HL-60 (cell line): Measurements from ENCODE around the gene GUCA1A.

Experiments
- DNase-seq, 2 experiments: peaks; one replicate each; pipeline ENCODE4 v3.0.0-alpha.2; 2010 to 2020; ENCODE audit warnings: low read depth in 1 of 2, low spot score in 1 of 2
- H3K27ac ChIP-seq: fragments of 250-450 bp; sonication (Bioruptor Pico); replicated peaks from 2 replicates; pipeline ENCODE4 v1.5.1; 2020; ENCODE audit warnings: mild to moderate bottlenecking, moderate library complexity
- H3K27me3 ChIP-seq: fragments of 250-450 bp; sonication (Bioruptor Pico); 2 replicates; pipeline ENCODE4 v1.5.1; 2021; ENCODE audit warnings: mild to moderate bottlenecking, moderate library complexity; ENCODE audit not compliant: insufficient read depth, poor library complexity, severe bottlenecking
- H3K4me3 ChIP-seq: replicated peaks from 2 replicates; pipeline ENCODE4 v1.5.1; 2011; ENCODE audit warnings: mild to moderate bottlenecking, control low read depth, low read length; ENCODE audit not compliant: insufficient read depth
- GABPA ChIP-seq: IDR thresholded peaks from 2 replicates; pipeline ENCODE4 v1.6.1; 2012; ENCODE audit warnings: low read depth
- POLR2AphosphoS5 ChIP-seq: IDR thresholded peaks from 2 replicates; pipeline ENCODE4 v1.6.1; 2012; ENCODE audit warnings: low read depth
- SPI1 ChIP-seq: IDR thresholded peaks from 2 replicates; pipeline ENCODE4 v1.6.1; 2012; ENCODE audit warnings: low read depth, mild to moderate bottlenecking, borderline replicate concordance
- TF ChIP-seq, protein P1 (sequence below): IDR thresholded peaks from one replicate; pipeline ENCODE4 v1.5.1; 2011; ENCODE audit warnings: low read length, control low read depth, inconsistent platforms; ENCODE audit not compliant: insufficient read depth
- TF ChIP-seq, protein P2 (sequence below): IDR thresholded peaks from 2 replicates; pipeline ENCODE4 v1.6.1; 2012; ENCODE audit warnings: low read depth; ENCODE audit not compliant: insufficient replicate concordance

The GUCA1A gene

DNA sequence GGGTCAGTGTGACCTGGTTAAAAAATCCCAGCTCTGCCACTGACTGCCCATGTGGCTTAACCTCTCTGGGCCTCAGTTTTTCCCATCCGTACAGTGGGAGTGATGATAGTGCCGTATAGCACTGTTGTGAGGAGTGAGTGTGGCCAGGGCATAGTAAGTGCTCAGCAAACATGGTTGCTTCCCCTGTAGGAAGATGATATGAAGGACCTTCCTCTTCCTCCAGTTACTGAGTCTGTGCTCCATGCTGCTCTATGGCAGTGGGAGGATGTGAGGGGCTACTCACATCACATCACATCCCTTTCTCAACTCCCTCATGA lies 43.8 kb upstream of the GUCA1A start:
- no peak for DNase-seq
- H3K27me3 ChIP-seq = no peaks in the 10 kb centered on the region
- H3K4me3 ChIP-seq = no peak overlapping the region
- TF ChIP-seq POLR2AphosphoS5 = no peak
- TF ChIP-seq, protein P1, sequence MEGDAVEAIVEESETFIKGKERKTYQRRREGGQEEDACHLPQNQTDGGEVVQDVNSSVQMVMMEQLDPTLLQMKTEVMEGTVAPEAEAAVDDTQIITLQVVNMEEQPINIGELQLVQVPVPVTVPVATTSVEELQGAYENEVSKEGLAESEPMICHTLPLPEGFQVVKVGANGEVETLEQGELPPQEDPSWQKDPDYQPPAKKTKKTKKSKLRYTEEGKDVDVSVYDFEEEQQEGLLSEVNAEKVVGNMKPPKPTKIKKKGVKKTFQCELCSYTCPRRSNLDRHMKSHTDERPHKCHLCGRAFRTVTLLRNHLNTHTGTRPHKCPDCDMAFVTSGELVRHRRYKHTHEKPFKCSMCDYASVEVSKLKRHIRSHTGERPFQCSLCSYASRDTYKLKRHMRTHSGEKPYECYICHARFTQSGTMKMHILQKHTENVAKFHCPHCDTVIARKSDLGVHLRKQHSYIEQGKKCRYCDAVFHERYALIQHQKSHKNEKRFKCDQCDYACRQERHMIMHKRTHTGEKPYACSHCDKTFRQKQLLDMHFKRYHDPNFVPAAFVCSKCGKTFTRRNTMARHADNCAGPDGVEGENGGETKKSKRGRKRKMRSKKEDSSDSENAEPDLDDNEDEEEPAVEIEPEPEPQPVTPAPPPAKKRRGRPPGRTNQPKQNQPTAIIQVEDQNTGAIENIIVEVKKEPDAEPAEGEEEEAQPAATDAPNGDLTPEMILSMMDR = no peak
- no peak for TF ChIP-seq GABPA
- TF ChIP-seq, protein P2, sequence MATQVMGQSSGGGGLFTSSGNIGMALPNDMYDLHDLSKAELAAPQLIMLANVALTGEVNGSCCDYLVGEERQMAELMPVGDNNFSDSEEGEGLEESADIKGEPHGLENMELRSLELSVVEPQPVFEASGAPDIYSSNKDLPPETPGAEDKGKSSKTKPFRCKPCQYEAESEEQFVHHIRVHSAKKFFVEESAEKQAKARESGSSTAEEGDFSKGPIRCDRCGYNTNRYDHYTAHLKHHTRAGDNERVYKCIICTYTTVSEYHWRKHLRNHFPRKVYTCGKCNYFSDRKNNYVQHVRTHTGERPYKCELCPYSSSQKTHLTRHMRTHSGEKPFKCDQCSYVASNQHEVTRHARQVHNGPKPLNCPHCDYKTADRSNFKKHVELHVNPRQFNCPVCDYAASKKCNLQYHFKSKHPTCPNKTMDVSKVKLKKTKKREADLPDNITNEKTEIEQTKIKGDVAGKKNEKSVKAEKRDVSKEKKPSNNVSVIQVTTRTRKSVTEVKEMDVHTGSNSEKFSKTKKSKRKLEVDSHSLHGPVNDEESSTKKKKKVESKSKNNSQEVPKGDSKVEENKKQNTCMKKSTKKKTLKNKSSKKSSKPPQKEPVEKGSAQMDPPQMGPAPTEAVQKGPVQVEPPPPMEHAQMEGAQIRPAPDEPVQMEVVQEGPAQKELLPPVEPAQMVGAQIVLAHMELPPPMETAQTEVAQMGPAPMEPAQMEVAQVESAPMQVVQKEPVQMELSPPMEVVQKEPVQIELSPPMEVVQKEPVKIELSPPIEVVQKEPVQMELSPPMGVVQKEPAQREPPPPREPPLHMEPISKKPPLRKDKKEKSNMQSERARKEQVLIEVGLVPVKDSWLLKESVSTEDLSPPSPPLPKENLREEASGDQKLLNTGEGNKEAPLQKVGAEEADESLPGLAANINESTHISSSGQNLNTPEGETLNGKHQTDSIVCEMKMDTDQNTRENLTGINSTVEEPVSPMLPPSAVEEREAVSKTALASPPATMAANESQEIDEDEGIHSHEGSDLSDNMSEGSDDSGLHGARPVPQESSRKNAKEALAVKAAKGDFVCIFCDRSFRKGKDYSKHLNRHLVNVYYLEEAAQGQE = no peak
- TF ChIP-seq SPI1 = no peak
- H3K27ac ChIP-seq = no peak overlapping the region

DNA sequence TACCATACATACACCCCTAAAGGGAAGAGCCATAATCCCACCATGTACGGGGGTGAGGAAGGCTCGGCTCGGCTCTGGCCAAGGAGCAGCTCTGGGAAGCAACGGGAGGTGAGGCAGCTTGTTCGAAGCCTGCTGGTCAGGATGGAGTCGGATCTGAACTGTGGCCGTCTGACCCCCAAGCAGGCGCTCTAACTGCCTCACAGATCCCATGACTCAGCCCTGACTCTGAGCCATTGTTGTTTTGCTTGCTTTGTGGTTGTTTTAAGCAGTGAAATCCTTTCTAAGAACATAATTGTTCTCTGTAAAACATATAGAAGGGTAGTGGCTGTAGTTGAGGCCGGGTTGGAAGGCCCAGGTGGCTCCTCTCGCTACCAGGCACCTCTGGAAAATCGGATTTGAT lies 41.6 kb upstream of the GUCA1A start:
- Histone ChIP-seq H3K27me3 (no peaks in the 10 kb centered on the region), H3K27ac (no peak overlapping the region), H3K4me3 (no peak overlapping the region)
- DNase-seq = no peak
- TF ChIP-seq POLR2AphosphoS5 (no peak), SPI1 (no peak), GABPA (no peak)
- TF ChIP-seq, protein P1 = no peak
- TF ChIP-seq, protein P2 = no peak

DNA sequence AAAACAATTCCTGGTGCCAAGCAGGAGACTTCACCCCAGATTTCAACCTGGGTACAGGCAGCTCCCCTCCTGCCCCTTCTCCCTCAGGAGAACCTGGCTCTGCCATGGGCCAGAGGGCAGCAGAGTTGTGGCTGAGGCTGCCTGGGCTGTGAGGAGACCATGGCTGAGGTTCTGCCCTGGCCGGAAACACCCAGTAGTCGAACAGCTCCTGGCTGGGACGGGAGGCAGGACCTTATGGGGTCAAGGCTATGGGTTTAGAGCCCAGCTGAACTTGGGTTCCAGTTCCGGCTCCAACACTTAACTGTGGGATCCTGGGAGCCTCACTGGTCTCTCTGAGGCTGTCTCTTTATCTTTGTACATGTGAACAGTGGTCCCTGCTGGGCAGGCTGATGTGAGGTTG lies 39.2 kb upstream of the GUCA1A start:
- TF ChIP-seq, protein P2 = no peak
- TF ChIP-seq POLR2AphosphoS5 (no peak), GABPA (no peak), SPI1 (no peak)
- TF ChIP-seq, protein P1 = no peak
- H3K4me3 ChIP-seq = no peak overlapping the region
- H3K27ac ChIP-seq = no peak overlapping the region
- H3K27me3 ChIP-seq = no peaks in the 10 kb centered on the region
- DNase-seq = no peak
